SK-N-MC (cell line): ENCODE results near the gene TNRC6A.

ENCODE experiments used
- EZH2 ChIP-seq: fragments of 200-600 bp; sonication (generic); IDR thresholded peaks from one replicate; pipeline ENCODE4 v1.6.1; 2017; ENCODE audit warnings: antibody characterized with exemption
- FOXP2 ChIP-seq: optimal IDR thresholded peaks from 2 replicates; pipeline ENCODE3; 2011; ENCODE audit warnings: mild to moderate bottlenecking, moderate library complexity; ENCODE audit not compliant: insufficient read depth; ENCODE audit errors: extremely low read length, control extremely low read depth
- POLR2AphosphoS5 ChIP-seq: IDR thresholded peaks from 2 replicates; pipeline ENCODE4 v1.6.1; 2012; ENCODE audit warnings: mild to moderate bottlenecking, low read depth, low read length, borderline replicate concordance

DNA sequence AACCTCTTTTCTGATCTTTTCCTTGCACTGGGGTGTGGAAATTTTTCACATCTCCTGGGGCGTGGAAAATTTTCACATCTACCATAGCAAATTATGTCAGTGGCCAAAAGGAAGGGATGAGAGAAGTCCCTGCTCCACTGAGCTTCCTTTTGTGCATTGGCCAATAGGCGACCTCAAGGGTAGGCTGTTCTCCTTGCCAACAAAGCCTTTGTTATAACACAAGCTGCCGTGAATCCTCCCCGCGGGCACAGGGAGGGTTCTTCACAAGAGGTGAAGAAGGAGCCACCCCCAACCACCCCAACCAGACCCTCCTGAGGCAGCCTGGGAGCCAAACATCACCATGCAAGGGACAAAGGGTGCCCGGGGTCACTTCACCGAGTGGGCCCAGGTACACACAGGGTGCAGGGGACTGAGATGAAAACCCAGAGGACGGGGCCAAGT, 122.8 kb downstream of the TNRC6A start:
- TF ChIP-seq POLR2AphosphoS5 (no peak), EZH2 (no peak), FOXP2 (no peak)
